Adipocyte (in vitro differentiated cells): ENCODE measurements around the gene TMEM59L.

Source experiments
- DNase-seq: peaks from one replicate; pipeline ENCODE4 v3.0.0-alpha.2; 2015; ENCODE audit warnings: low read depth
- H3K27me3 ChIP-seq: replicated peaks from 2 replicates; pipeline ENCODE4 v1.7.0; 2013; ENCODE audit warnings: mild to moderate bottlenecking, low read length, moderate library complexity; ENCODE audit not compliant: control insufficient read depth, insufficient read depth
- H3K36me3 ChIP-seq: 2 replicates; pipeline ENCODE4 v1.7.0; 2013; ENCODE audit warnings: low read length, mild to moderate bottlenecking, moderate library complexity; ENCODE audit not compliant: control insufficient read depth, insufficient read depth, severe bottlenecking
- H3K4me1 ChIP-seq: 2 replicates; pipeline ENCODE4 v1.7.0; 2013; ENCODE audit warnings: mild to moderate bottlenecking, low read length, moderate library complexity; ENCODE audit not compliant: control insufficient read depth, insufficient read depth
- H3K4me3 ChIP-seq: 2 replicates; pipeline ENCODE4 v1.7.0; 2013; ENCODE audit warnings: mild to moderate bottlenecking, low read length, moderate library complexity
- H3K9ac ChIP-seq: 2 replicates; pipeline ENCODE4 v1.7.0; 2013; ENCODE audit warnings: mild to moderate bottlenecking, low read length, moderate library complexity
- H3K9me3 ChIP-seq: 2 replicates; pipeline ENCODE4 v1.7.0; 2013; ENCODE audit warnings: mild to moderate bottlenecking, low read length, moderate library complexity; ENCODE audit not compliant: control insufficient read depth

Gene TMEM59L

DNA sequence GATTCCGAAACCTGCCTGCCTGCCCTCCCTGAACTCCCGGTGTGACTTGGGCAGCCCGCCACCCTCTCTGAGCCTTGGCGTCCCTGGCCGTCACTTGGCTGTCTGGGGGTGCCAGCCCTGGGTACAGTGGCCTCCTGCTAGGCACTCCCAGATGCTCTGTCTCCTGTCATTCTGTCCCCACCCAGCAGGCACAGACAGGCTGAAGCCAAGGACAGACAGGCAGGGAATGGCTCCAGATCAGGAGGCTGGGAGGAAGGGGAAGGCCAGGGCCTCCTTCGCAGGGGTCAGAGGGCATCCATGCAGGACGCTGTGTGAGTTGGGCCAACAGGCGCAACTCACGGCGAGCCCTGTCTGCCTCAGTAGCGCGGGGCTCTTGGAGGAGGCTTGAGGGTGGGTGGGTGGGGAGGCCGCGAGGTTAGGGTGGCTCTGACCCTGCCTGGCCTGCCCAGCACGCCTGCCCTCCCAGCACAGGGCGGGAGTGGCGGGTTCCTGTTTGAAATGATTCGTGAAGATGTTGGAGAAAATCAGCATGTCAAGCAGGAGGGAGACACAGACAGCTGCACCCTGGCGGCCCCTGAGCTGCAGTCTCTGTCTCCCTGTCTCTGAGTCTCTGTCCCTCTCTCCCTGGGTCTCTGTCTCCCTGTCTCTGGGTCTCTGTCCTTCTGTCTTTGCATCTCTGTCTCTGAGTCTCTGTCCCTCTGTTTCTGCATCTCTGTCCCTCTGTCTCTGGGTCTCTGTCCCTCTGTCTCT, 43.8 kb downstream of the TMEM59L start:
- H3K4me3 ChIP-seq, result no peak overlapping the region
- H3K9ac ChIP-seq, result no peak overlapping the region
- no peak for DNase-seq
- no peaks in the 10 kb centered on the region for H3K9me3 ChIP-seq
- H3K4me1 ChIP-seq, result peaks cover 38% of the 10 kb centered on the region
- H3K27me3 ChIP-seq, result no peaks in the 10 kb centered on the region
- H3K36me3 ChIP-seq, result no peaks in the 10 kb centered on the region

DNA sequence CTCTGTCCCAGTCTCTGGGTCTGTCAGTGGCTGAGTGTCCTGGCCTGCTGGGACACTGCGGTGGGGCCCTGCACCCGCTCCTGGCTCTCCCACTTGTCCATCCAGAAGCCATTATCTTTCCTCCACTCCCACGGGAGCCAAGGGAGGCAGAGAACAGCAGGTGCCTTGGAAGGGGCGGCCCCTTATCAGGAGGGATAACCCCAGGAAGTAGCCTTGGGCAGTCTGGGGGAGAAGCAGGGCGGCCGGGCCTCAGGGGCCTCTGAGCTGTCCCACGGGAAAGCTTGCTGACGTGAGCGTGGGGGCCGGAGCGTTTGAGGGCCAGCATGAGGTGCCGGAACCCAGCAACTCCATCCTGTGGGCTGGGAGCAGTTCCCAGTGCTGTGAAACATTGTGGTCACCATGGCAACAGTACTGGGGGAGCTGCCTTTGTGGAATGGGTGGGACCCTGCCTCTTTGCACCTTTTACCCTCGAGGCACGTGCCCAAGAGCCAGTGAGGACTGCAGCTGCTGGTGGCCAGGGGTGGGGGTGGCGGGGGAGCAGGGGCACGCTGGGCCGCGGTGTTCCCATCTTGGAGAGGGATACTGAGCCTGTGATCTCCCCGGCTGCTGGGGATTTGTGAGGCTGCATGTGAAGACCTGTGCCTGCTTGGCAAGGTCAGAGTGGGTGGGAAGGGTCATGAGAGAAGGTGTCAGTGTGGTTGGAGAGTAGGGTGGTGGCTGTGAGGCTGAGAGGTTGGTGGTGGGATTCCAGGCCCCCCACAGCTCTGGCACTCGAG, 45.1 kb downstream of the TMEM59L start:
- DNase-seq, result no peak
- H3K4me3 ChIP-seq, result no peak overlapping the region
- peaks cover 34% of the 10 kb centered on the region for H3K4me1 ChIP-seq

DNA sequence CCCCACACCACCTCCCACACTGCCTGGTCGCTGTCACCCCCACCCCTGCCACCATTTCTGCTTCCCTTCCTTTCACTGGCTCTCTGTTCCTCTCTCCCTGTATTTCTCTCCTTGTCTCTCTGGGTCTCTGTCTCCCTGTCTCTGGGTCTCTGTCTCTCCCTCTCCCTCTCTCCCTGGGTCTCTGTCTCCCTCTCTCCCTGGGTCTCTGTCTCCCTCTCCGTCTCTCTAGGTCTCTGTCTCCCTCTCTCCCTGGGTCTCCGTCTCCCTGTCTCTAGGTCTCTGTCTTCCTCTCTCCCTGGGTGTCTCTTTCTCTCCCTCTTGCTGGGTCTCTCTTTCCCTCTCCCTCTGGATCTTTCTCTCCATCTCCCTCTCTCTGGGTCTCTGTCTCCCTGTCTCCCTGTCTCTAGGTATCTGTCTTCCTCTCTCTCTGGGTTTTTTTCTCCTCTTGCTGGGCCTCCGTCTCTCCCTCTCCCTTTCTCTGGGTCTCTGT, 45.7 kb downstream of the TMEM59L start:
- Histone ChIP-seq H3K9me3 (no peaks in the 10 kb centered on the region), H3K9ac (peak overlapping the region; percentile 77), H3K36me3 (no peaks in the 10 kb centered on the region), H3K27me3 (no peaks in the 10 kb centered on the region), H3K4me1 (peaks cover 38% of the 10 kb centered on the region), H3K4me3 (no peak overlapping the region)
- DNase-seq, result no peak

More for the DNA sequence above, 45.1 kb downstream of the TMEM59L start:
- H3K9me3 ChIP-seq, result no peaks in the 10 kb centered on the region
- H3K27me3 ChIP-seq, result no peaks in the 10 kb centered on the region
- H3K36me3 ChIP-seq, result no peaks in the 10 kb centered on the region
- H3K9ac ChIP-seq, result no peak overlapping the region

DNA sequence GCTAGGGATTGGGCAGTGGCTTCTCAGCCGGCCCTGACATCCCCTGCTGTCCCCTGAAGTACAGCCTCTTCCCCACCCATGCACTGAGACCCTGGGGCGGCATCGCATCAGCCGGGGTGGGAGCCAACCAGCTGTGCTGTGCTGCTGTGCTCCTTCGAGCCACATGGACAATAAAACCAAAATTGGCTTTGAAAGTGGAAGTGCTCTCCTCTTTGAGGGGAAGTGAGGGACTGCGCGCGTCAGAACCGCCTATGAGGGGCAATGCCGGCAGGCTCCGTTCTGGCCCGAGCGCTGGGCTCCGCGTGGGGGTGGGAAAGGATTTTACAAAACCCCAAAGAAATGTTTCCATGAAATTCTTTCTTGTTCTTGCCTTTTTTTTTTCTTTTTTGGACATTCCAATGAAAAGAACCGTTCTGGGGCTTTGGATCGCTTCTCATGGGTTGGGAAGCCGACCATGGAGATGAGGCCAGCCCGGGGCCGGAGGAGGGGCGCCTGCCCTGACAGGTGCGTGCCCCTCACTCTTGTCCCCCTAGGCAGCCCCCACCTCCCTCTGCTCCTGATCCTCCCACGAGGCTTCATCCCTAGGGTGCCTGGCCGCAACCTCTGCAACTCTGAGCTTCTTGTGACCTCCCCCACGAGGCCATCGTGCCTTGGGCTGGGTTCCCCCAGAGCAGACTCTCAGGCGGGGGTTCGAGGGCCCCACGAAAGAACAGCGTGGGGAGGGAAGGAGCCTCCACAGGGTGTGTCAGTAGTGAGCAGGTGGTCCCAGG, 46.8 kb downstream of the TMEM59L start:
- Histone ChIP-seq H3K9me3 (no peaks in the 10 kb centered on the region), H3K4me3 (peak overlapping the region; percentile 28), H3K27me3 (no peaks in the 10 kb centered on the region), H3K4me1 (peaks cover 40% of the 10 kb centered on the region), H3K9ac (peak overlapping the region; percentile 77), H3K36me3 (no peaks in the 10 kb centered on the region)
- no peak for DNase-seq

DNA sequence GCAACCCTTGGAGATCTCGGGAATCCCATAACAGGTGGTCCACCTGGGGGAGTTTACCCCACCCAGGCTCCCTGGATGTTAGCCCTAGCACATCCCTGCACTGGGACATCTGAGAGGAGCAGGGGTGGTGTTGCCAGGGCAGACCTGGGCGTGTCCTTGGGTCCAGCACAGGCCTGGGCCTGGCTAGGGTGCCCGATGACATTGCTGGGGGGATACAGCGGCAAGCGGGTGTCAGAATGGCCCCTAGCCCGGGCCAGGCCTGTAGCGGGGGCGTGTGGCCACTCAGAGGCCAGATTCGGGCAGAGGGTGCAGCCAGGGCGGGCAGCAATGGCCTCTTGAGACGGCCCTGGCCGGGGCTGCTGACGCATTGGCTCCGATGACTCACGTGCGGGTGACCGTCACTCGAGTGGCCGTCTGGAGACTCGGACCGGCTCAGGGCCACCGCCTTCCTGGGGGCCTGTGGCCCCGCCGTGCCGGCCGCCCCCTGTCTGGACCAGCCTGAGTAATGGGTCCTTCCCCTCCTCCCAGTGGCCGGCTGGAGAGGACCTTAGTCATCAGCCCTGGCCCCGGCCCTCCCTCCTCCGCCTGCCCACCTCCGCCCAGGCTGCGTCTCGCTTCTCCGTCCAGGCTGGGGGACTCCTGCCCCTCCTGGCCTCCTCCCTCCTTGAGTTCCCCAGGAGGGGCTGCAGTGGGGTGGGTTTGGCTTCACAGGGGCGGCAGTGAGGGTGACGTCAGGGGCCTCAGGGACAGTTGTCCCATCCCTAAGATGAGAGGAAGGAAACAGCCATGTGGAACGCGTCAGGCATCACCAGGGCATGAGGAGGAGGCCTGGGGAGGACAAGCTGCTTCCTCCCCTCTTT, 47.6 kb downstream of the TMEM59L start:
- Histone ChIP-seq H3K4me3 (peak overlapping the region; percentile 28), H3K27me3 (no peaks in the 10 kb centered on the region), H3K9me3 (no peaks in the 10 kb centered on the region), H3K36me3 (peaks cover 1% of the 10 kb centered on the region), H3K9ac (peak overlapping the region; percentile 77), H3K4me1 (peaks cover 40% of the 10 kb centered on the region)
- DNase-seq, result no peak

DNA sequence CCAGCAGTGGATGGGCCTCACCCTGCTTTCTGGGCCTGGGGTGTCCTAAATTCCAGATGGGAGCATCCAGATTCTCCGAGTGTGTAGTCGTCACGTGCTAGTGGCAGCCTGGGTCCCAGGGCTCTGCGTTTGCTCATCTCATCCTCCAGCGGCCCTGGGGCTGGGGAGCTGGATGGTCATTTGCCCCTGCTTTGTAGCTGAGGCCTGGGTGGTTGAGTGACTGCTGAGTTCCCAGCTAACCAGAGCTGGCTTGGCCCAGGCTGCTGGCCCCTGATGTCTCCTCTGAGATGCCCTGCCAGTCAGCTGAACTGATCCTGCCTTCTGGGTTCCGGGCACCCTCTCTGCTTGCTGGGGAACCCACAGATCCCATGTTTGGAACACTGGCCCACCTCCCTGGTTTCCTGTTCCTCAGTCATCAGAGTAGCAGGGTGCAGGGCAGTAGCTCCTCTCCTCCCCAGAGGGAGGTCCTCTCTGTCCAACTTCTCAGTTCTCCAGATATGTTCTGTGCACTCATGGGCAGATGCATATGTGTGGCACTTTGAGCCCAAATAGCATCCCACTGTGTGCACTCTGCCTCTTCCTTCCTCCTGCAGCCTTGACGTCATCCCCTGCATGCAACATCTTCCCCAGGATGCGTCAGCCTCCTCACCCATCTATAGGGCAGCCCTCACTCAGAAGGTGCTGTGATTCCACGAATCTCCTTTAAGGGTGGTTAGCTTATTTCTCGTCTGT, 48.4 kb downstream of the TMEM59L start:
- Histone ChIP-seq H3K36me3 (peaks cover 5% of the 10 kb centered on the region), H3K4me3 (no peak overlapping the region), H3K27me3 (no peaks in the 10 kb centered on the region), H3K9me3 (no peaks in the 10 kb centered on the region), H3K9ac (peak overlapping the region; percentile 77), H3K4me1 (peaks cover 40% of the 10 kb centered on the region)
- DNase-seq, result no peak

DNA sequence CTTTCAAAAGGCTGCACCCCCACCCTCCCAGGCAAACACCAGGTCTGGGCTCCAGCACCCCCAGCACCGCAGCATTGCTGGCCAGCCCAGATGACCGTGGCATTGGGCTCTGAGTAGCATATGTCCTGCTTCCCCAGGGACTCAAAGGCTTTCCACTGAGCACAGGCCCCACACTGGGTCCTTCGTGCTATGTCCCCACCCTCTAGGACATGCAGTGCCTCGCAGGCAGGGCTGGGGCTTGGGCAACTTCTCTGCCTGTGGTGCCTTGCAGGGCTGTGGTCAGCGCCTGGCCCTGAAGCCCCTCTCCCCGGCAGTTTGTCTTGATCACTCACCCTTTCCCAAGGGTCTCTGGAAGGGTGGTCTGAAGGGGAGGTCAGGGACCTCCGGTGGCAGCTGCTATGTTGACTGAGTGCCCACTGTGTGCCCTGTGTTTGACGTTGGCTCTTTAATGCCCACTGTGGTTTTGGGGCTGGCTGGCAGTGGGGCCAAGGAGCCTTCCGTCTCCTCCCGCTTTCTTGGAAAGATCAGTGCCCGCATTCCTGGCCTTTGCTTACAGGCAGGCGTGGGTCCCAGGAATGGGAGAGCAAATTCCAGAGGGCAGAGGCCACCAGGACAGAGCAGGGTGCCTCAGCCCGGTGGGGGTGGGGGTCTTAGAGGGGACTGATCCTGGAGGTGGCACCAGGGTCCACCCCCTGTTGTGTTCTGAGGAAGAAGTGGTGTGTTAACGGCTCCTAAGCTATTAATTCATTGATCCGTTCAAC, 50.5 kb downstream of the TMEM59L start:
- no peak for DNase-seq
- H3K4me3 ChIP-seq, result no peak overlapping the region

DNA sequence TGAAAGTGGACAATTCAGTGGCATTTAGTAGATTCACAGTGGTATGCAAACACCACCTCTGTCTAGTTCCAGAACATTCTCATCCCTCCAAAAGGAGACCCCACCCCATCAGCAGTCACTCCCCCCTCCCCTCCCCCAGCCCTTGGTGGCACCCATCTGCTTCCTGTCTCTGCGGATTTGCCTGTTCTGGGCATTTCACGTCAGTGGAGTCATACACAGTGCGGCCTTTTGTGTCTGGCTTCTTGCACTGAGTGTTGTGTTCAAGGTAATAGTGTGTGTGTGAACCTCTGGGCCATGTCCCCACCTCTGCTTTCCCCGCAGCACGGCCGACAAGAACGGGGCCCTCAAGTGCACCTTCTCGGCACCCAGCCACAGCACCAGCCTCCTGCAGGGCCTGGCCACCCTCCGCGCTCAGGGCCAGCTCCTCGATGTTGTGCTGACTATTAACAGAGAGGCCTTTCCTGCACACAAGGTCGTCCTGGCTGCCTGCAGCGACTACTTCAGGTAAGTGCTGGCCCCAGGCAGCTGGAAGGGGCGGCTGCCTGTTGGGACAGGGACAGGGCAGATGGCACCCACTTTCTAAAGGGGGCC, 51.4 kb downstream of the TMEM59L start:
- Histone ChIP-seq H3K4me1 (peaks cover 28% of the 10 kb centered on the region), H3K9ac (no peak overlapping the region), H3K27me3 (no peaks in the 10 kb centered on the region), H3K36me3 (peaks cover 22% of the 10 kb centered on the region), H3K9me3 (no peaks in the 10 kb centered on the region), H3K4me3 (no peak overlapping the region)
- no peak for DNase-seq

More for the DNA sequence above, 50.5 kb downstream of the TMEM59L start:
- no peaks in the 10 kb centered on the region for H3K9me3 ChIP-seq
- H3K4me1 ChIP-seq, result peaks cover 36% of the 10 kb centered on the region
- peaks cover 13% of the 10 kb centered on the region for H3K36me3 ChIP-seq
- H3K27me3 ChIP-seq, result no peaks in the 10 kb centered on the region
- peak overlapping the region; percentile 19 for H3K9ac ChIP-seq

DNA sequence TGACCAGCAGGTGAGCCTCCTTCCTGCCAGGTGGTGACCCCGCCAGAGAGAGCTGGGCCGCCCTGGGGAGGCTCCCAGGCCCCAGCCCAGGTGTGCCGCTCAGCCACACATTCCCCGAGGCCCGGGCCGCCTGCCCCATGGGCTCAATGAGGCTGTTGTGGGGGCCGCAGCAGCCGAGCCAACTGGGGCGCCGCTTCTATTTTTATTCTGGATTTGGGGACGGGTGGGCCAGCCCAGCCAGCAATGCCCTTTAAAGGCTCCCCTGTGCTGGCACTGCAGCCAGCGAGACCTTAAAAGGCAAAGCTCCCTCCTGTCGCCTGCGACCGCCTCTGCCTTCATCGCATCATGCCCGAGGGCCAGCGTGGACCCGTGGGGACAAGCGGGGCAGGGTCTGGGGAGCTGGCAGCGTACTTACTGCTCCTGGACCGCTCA, 53.1 kb downstream of the TMEM59L start:
- no peak for DNase-seq
- H3K27me3 ChIP-seq, result no peaks in the 10 kb centered on the region
- H3K36me3 ChIP-seq, result peaks cover 29% of the 10 kb centered on the region
- no peaks in the 10 kb centered on the region for H3K9me3 ChIP-seq
- no peak overlapping the region for H3K4me3 ChIP-seq
- peaks cover 14% of the 10 kb centered on the region for H3K4me1 ChIP-seq
- no peak overlapping the region for H3K9ac ChIP-seq
